Activated gamma-delta T cell (primary cell): ENCODE results near the gene TNFAIP8L3.
"Not testable (repeated sequence)": the region's sequence is repeated elsewhere in the genome, so short reads cannot be mapped to it uniquely, and the experiment has no call there.

Experiments
- DNase-seq: peaks from one replicate; lab custom pipeline; 2025; lab: John Stamatoyannopoulos, UW
- total RNA-seq, 2 donors: gene quantifications; one replicate each; lab custom pipeline; 2026; lab: John Stamatoyannopoulos, UW

TNFAIP8L3 gene
- total RNA-seq = 0.09 to 0.10 reads per million in 2 donors

GRCh38 chr15:51094606-51095569 is at the start of gene TNFAIP8L3:
Gene TNFAIP8L3, minus strand, starts transcription at chr15:51094906. Its CDS starts 311 bp downstream, at chr15:51094595.
- DNase-seq = no peak

- no peak for DNase-seq
Measured at GRCh38 chr15:51144021-51144532, 49.4 kb upstream of the TNFAIP8L3 start.

GRCh38 chr15:51140347-51140746 is 45.6 kb upstream of the TNFAIP8L3 start:
- not testable (repeated sequence) for DNase-seq

- no peak for DNase-seq
Measured at GRCh38 chr15:51139091-51139490, 44.4 kb upstream of the TNFAIP8L3 start.

GRCh38 chr15:51137880-51138430 is 43.2 kb upstream of the TNFAIP8L3 start:
- DNase-seq = no peak

GRCh38 chr15:51137024-51137423 is 42.3 kb upstream of the TNFAIP8L3 start:
- DNase-seq = no peak

- no peak for DNase-seq
Measured at GRCh38 chr15:51135276-51135675, 40.6 kb upstream of the TNFAIP8L3 start.

- no peak for DNase-seq
Measured at GRCh38 chr15:51134416-51135199, 39.9 kb upstream of the TNFAIP8L3 start.

GRCh38 chr15:51133140-51133765 is 38.5 kb upstream of the TNFAIP8L3 start:
- DNase-seq = no peak

- DNase-seq = no peak
Measured at GRCh38 chr15:51132384-51133139, 37.9 kb upstream of the TNFAIP8L3 start.

- no peak for DNase-seq
Measured at GRCh38 chr15:51131596-51132290, 37.0 kb upstream of the TNFAIP8L3 start.

- no peak for DNase-seq
Measured at GRCh38 chr15:51130344-51130743, 35.6 kb upstream of the TNFAIP8L3 start.

- no peak for DNase-seq
Measured at GRCh38 chr15:51129535-51130188, 35.0 kb upstream of the TNFAIP8L3 start.

GRCh38 chr15:51128701-51129100 is 34.0 kb upstream of the TNFAIP8L3 start:
- DNase-seq = no peak

- DNase-seq = no peak
Measured at GRCh38 chr15:51126842-51127241, 32.1 kb upstream of the TNFAIP8L3 start.

- not testable (repeated sequence) for DNase-seq
Measured at GRCh38 chr15:51123002-51123401, 28.3 kb upstream of the TNFAIP8L3 start.

- no peak for DNase-seq
Measured at GRCh38 chr15:51121631-51122225, 27.0 kb upstream of the TNFAIP8L3 start.

GRCh38 chr15:51121118-51121517 is 26.4 kb upstream of the TNFAIP8L3 start:
- no peak for DNase-seq

- no peak for DNase-seq
Measured at GRCh38 chr15:51119120-51119519, 24.4 kb upstream of the TNFAIP8L3 start.
